ENCODE data around the gene CLEC1B. TPM values are rescaled to one million over a fixed set of nuclear protein-coding genes. Genes with fewer than 3 reads are reported as not detected.

CLEC1B gene
- total RNA-seq, 2 experiments from 2014 or later = not detected

- no peak for DNase-seq (ENCODE audit: low spot score)
- Histone ChIP-seq H3K9me2 (ENCODE audit: insufficient read depth, low read length) (no peaks in the 10 kb centered on the region), H3K9me3 (ENCODE audit: low read length) (no peaks in the 10 kb centered on the region), H3K4me3 (ENCODE audit: low read depth, low read length, poor library complexity, severe bottlenecking) (no peak overlapping the region), H2AFZ (ENCODE audit: low read length) (no peak overlapping the region), H3K36me3 (ENCODE audit: insufficient read depth, low read length) (no peaks in the 10 kb centered on the region), H3K79me2 (ENCODE audit: insufficient read depth, low read depth, low read length) (no peaks in the 10 kb centered on the region), H3K4me2 (ENCODE audit: low read length) (no peak overlapping the region), H4K20me1 (ENCODE audit: insufficient read depth, low read length) (no peaks in the 10 kb centered on the region), H3K27ac (ENCODE audit: low read depth, low read length, poor library complexity, severe bottlenecking) (no peak overlapping the region), H3K4me1 (ENCODE audit: insufficient read depth, low read length, poor library complexity, severe bottlenecking) (no peaks in the 10 kb centered on the region)
- ChIA-PET CTCF (ENCODE audit: unreplicated experiment) (no interaction called here), POLR2A (interaction anchor here (0.6 to 1.1 kb wide), 4 partner anchors 11 to 1155 kb away, joined by 5 to 10 read pairs (median 6); no protein-coding TSS in a partner anchor)
- no TSS peak for BruUV-seq (replicated peaks)
- no peak for TF ChIP-seq CTCF (conservative IDR thresholded peaks at IDR 0.05; ENCODE audit: low read length)
- TF ChIP-seq EZH2phosphoT487 (IDR thresholded peaks at IDR 0.05; ENCODE audit: borderline replicate concordance, low read depth, low read length) = no peak
- intact Hi-C loops (cut with micrococcal nuclease; ENCODE audit: unreplicated experiment) = no loop called here
Observed at GRCh38 chr12:10001171-10001776, 2.4 kb upstream of the CLEC1B start.

- no peak for DNase-seq (ENCODE audit: low spot score)
Observed at GRCh38 chr12:9992296-9992695, 6.6 kb downstream of the CLEC1B start.

More at GRCh38 chr12:9992296-9992695, 6.6 kb downstream of the CLEC1B start:
- no TSS peak for BruUV-seq (replicated peaks)
- no peaks in the 10 kb centered on the region for H3K9me2 ChIP-seq (ENCODE audit: insufficient read depth, low read length)
- H3K9me3 ChIP-seq (ENCODE audit: low read length) = no peaks in the 10 kb centered on the region
- H3K79me2 ChIP-seq (ENCODE audit: insufficient read depth, low read depth, low read length) = no peaks in the 10 kb centered on the region
- no peaks in the 10 kb centered on the region for H4K20me1 ChIP-seq (ENCODE audit: insufficient read depth, low read length)
- H3K4me2 ChIP-seq (ENCODE audit: low read length) = peak overlapping the region; percentile 22; the same call in 1 of the 2 replicates
- H3K36me3 ChIP-seq (ENCODE audit: insufficient read depth, low read length) = no peaks in the 10 kb centered on the region
- ChIA-PET CTCF (ENCODE audit: unreplicated experiment) (no interaction called here), POLR2A (no interaction called here)
- no peak for TF ChIP-seq EZH2phosphoT487 (IDR thresholded peaks at IDR 0.05; ENCODE audit: borderline replicate concordance, low read depth, low read length)
- no peak for TF ChIP-seq CTCF (conservative IDR thresholded peaks at IDR 0.05; ENCODE audit: low read length)
- H2AFZ ChIP-seq (ENCODE audit: low read length) = no peak overlapping the region
- H3K4me1 ChIP-seq (ENCODE audit: insufficient read depth, low read length, poor library complexity, severe bottlenecking) = no peaks in the 10 kb centered on the region
- no peak overlapping the region for H3K4me3 ChIP-seq (ENCODE audit: low read depth, low read length, poor library complexity, severe bottlenecking)
- no peak overlapping the region for H3K27ac ChIP-seq (ENCODE audit: low read depth, low read length, poor library complexity, severe bottlenecking)
- intact Hi-C loops (cut with micrococcal nuclease; ENCODE audit: unreplicated experiment) = no loop called here

Measured in OCI-LY7 (cell line).